Stimulated activated CD4-positive, alpha-beta T cell treated with anti-CD3 and anti-CD28 coated beads, Interleukin-15, amount 100 ng/mL, for 1 hour (primary cell): ENCODE results near the gene CNOT11.
A peak's percentile ranks its signal among the peaks of the same experiment; 100 is the strongest.
"Not testable (repeated sequence)": the region's sequence is repeated elsewhere in the genome, so short reads cannot be mapped to it uniquely, and the experiment has no call there.

ENCODE experiments used
- DNase-seq, 2 donors: peaks; one replicate each; pipeline ENCODE4 v3.0.0-alpha.2; 2020; ENCODE audit warnings: low read depth in 1 of 2, low spot score in 1 of 2

The CNOT11 gene

DNA sequence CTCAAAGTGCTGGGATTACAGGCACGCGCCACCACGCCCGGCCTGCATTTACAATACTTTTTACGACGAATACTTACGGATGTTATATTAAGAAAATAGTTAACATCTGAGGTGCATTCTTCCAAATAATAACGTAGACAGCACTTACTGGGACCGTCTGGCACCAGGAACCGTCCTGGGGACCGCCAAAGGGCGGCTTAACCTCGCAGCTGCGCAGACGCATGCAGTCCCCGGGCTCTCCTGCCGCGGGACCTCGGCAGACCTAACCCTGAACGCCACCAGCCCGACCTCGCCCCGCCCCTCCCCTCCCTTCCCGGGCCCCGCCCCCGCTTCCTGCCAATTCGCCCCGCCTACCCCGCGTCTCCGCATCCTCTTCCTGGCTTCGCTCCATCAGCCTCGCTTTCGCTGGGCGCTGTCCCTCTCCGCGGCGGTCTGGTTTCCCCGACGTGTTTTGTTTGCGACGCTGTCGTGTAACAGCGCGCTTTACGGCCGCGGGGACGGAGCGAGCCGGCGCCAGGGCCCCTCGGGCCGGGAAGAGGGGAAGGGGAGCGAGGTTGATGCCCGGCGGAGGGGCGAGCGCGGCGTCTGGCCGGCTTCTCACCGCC, at the start of gene CNOT11:
CNOT11 (plus strand) TSS at position 479 of the 605 bp plus-strand sequence; CDS start at position 558, 79 bp downstream.
- peak; percentile 98 to 99 for DNase-seq

DNA sequence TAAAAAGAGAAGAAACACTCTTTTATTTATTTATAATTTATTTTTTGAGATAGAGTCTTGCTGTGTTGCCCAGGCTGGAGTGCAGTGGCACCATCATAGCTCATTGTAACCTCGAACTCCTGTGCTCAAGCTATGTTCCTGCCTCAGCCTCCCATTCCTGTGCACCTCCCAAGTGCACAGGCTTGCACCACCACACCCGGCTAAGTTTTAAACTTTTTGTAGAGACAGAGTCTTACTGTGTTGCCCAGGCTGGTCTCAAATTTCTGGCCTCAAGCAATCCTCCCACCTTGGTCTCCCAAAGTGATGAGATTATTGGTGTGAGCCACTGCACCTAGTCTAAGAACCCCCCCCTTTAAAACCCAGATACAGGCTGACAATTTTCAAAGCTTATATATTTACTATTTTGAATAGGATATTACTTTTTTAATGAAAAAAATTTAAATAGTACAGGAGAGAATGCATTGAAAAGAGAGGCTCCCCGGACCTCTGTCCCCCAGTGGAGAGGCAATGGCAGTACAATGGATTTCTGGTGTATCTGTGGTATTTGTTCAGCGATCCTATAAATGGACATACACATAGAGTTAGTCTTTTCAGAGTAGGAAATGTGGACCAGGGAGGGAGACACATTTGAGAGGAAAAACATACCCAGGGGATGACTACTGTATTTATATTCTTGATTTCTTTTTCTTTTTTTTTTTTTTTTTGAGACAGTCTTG, 48.1 kb upstream of the CNOT11 start:
- no peak for DNase-seq

GRCh38 chr2:101205521-101206479, 46.9 kb upstream of the CNOT11 start:
- DNase-seq, result no peak

DNA sequence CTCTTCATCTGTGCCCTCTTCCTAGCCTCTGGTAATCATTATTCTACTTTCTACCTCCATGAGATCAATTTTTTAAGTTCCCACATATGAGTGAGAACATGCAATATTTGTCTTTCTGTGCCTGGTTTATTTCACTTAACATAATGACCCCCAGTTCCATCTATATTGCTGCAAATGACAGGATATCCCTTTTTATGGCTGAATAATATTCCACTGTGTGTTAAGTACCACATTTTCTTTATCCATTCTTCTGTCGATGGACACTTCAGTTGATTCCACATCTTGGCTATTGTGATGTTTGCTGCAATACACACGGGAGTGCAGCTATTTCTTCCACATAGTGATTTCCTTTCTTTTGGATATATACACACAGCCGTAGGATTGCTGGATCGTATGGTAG, 43.9 kb upstream of the CNOT11 start:
- DNase-seq, result no peak

- DNase-seq, result no peak
Observed at GRCh38 chr2:101219246-101219645, 33.4 kb upstream of the CNOT11 start.

GRCh38 chr2:101220091-101220490, 32.6 kb upstream of the CNOT11 start:
- DNase-seq, result not testable (repeated sequence)

DNA sequence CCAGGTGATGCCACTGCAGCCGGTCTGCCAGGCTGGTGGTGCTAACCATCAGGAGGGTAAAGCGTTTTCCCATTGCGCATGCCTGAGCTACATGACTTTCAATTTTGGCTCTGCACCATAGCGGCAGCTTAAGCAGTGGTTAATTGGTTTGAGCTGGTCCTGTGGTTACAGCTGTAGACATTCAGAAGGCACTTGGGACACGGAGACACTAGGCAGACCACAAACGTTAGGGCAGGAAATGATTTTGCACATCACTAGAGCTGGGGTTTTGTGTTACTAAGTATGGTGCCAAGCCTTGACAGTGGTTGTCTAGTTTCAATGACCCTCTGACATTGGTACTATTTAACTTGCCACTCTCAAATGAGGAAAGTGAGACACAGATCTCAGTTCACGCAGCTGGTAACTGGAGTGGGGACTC, 28.9 kb upstream of the CNOT11 start:
- no peak for DNase-seq

DNA sequence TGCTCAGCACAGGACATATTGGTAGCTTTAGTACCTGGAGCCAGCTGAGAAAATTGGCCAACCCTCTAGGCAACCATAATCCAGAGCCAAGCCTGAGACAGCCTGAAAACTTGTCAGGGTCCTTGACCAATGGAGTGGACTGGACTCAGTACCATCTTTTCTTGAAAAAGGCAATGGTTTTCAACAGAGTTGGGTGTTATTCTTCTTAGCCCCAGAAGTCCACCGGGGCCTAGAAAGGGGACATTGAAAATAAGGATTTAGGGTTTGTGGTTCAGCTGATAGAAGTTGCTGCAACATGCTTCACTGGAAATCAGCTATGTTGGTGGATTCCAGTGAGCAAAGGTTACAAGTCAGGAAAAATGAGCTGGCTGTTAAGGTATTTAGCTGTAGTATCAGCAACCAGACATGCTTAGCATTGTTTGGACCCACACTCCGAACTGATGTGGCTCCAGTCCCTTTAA, 22.1 kb upstream of the CNOT11 start:
- no peak for DNase-seq

- DNase-seq, result no peak
Observed at GRCh38 chr2:101231240-101231639, 21.4 kb upstream of the CNOT11 start.

GRCh38 chr2:101231937-101232730, 20.6 kb upstream of the CNOT11 start:
- no peak for DNase-seq

DNA sequence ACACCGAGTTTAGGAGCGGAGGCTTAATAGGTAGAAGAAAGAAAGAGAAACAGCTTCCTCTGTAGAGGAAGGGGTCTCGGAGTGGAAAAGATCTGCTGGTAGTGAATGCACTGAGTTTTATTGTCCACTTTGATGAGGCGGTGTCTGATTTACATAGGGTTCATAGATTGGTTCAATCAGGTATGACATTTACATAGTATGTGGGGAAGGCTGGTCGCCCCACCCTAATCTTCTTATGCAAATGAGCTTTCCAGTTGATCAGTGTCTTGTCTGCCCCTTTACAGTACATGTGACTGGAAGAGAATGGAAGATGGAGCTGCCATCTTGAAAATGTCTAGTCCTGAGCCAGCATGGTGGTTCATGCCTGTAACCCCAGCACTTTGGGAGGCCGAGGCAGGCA, 19.9 kb upstream of the CNOT11 start:
- no peak for DNase-seq

DNA sequence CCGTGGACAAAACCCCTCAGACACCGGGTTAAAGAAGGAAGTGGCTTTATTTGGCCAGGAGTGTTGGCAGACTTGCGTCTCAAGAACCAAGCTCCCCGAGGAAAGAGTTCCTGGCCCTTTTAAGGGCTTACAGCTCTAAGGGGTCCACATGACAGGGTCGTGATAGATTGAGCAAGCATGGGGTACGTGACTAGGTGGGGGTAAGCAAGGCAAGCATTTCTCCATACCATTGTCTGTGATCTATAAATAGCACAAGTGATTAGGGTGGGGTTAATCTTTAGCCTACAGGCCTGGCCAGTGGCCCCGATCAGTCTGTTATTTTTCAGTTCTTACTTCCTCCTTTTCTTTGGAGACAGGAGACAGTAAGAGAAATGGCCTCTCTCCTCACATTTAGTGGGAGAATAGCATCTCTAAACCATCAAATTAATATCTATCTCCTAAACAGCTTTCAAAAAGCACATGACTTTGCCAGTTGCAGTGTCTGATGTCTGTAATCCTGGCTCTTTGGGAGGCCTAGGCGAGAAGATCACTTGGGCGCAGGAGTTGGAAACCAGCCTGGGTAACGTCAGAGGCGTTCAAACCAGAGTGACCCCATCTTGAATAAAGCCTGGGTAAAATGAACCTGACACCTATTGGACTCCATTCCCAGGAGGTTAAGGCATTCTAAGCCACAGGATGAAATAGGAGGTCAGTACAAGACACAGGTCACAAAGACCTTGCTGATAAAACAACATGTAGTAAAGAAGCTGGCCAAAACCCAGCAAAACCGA, 18.3 kb upstream of the CNOT11 start:
- no peak for DNase-seq

- not testable (repeated sequence) for DNase-seq
Observed at GRCh38 chr2:101235956-101236355, 16.7 kb upstream of the CNOT11 start.

- DNase-seq, result not testable (repeated sequence)
Observed at GRCh38 chr2:101237944-101238343, 14.7 kb upstream of the CNOT11 start.

- no peak for DNase-seq
Observed at GRCh38 chr2:101238930-101239759, 13.5 kb upstream of the CNOT11 start.

DNA sequence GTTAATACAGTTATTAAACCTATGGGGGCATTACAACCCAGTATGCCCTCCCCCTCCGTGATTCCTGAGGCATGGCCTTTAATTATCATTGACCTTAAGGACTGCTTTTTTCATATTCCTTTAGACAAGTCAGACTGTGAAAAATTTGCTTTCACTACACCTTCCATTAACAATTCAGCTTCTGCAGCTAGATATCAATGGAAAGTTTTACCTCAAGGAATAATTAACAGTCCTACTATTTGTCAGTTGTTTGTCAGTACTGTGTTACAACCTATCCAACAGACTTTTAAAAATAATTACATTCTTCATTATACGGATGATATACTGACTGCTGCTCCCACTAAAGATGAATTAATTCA, 12.9 kb upstream of the CNOT11 start:
- DNase-seq, result not testable (repeated sequence)

GRCh38 chr2:101240694-101241093, 12.0 kb upstream of the CNOT11 start:
- not testable (repeated sequence) for DNase-seq

- DNase-seq, result no peak
Observed at GRCh38 chr2:101241158-101241557, 11.5 kb upstream of the CNOT11 start.

GRCh38 chr2:101244373-101244772, 8.3 kb upstream of the CNOT11 start:
- DNase-seq, result not testable (repeated sequence)
